Fibroblast of lung (primary cell): ENCODE results near the gene TMEM250.

Experiments
- CTCF ChIP-seq, 2 donors: IDR thresholded peaks in 1 of 2; conservative IDR thresholded peaks in 1 of 2; 1 replicate in 1 of 2; 2 replicates in 1 of 2; pipeline ENCODE4 v1.5.1; 2011 to 2012; ENCODE audit warnings: low read length in 2 of 2, control low read depth in 1 of 2, inconsistent platforms in 1 of 2, low read depth in 1 of 2, mild to moderate bottlenecking in 1 of 2
- EZH2 ChIP-seq: IDR thresholded peaks from 2 replicates; pipeline ENCODE4 v1.5.1; 2012; ENCODE audit warnings: low read length, control low read depth, mild to moderate bottlenecking; ENCODE audit errors: missing control alignments

DNA sequence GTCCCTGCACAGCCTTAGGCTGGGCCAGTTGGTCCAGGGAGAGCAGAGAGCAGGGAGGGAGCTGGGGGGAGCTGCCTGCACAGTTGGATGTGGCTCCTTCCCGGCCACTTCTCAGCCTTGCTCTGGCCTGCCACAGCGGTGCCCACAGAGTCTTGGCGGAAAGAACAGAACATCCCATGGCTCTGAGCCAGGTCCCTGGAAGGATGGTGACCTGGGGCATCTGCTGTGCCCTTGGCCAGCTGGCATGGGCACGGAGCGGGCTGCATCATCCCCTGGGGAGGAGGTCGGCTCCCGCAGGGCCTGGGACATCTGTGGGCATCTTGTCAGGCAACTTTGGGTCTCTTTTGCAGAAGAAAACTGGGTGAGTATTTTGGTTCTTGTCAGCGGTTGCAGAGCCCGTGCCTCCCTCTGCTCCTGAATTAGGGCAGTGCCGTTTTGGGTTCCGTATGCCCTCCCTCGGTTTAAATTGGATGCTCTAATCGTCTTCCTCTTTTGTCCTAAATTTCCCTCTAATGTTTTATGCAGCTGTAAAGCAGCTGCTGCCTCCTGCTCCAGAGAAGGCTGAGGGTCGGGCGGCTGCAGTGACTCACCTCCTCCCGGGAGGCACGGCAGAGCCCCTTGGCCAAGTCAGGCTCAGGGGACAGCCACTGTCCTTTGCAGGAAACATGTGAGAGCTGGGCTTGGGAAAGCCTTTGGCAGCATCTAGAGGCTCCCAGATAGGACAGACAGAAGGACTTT is 13.1 kb downstream of the TMEM250 start:
- TF ChIP-seq CTCF (conservative IDR thresholded peaks at IDR 0.05 in 1 of 2, IDR thresholded peaks at IDR 0.05 in 1 of 2; ENCODE audit: low read depth in 1 of 2, low read length in 2 of 2) (no peak), EZH2 (no peak)
